HepG2 (cell line): ENCODE measurements around the gene FBXW12. TPM values are rescaled to one million over a fixed set of nuclear protein-coding genes. Genes with fewer than 3 reads are reported as not detected.

ENCODE experiments used
- GATAD1 ChIP-seq: IDR thresholded peaks from 2 replicates; pipeline ENCODE4 v1.6.1; 2016; ENCODE audit warnings: missing genetic modification reagents, missing compliant biosample characterization
- GATAD2A ChIP-seq: IDR thresholded peaks from 2 replicates; pipeline ENCODE4 v1.6.1; 2016
- IRF2 ChIP-seq: IDR thresholded peaks from 2 replicates; pipeline ENCODE4 v1.6.1; 2018; ENCODE audit warnings: missing genetic modification reagents, missing compliant biosample characterization
- JDP2 ChIP-seq: sonication (generic); formaldehyde crosslinking; IDR thresholded peaks from 2 replicates; pipeline ENCODE4 v1.8.1; 2022; ENCODE audit warnings: missing genetic modification reagents, borderline replicate concordance
- KLF9 ChIP-seq: IDR thresholded peaks from 2 replicates; pipeline ENCODE4 v1.6.1; 2016; ENCODE audit warnings: low read depth
- KMT2A ChIP-seq: sonication (generic); formaldehyde crosslinking; IDR thresholded peaks from 2 replicates; pipeline ENCODE4 v1.4.0; 2020; ENCODE audit warnings: missing genetic modification reagents
- MAF1 ChIP-seq: sonication (generic); formaldehyde crosslinking; IDR thresholded peaks from 2 replicates; pipeline ENCODE4 v1.5.0; 2020; ENCODE audit warnings: missing genetic modification reagents, borderline replicate concordance
- MED1 ChIP-seq: sonication (generic); formaldehyde crosslinking; IDR thresholded peaks from 2 replicates; pipeline ENCODE4 v1.4.0; 2020; ENCODE audit warnings: missing genetic modification reagents
- NCOA5 ChIP-seq: sonication (generic); formaldehyde crosslinking; IDR thresholded peaks from 2 replicates; pipeline ENCODE4 v1.4.0; 2020; ENCODE audit warnings: missing genetic modification reagents
- POGK ChIP-seq: sonication (generic); formaldehyde crosslinking; conservative IDR thresholded peaks from 2 replicates; pipeline ENCODE4 v1.8.0; 2022; ENCODE audit warnings: mild to moderate bottlenecking, moderate library complexity, missing genetic modification reagents
- PTBP1 ChIP-seq: fragments of 200-400 bp; formaldehyde crosslinking; IDR thresholded peaks from 2 replicates; pipeline ENCODE4 v1.6.1; 2018; ENCODE audit warnings: low read length, low read depth; ENCODE audit not compliant: poor library complexity, severe bottlenecking
- RNF219 ChIP-seq: sonication (generic); formaldehyde crosslinking; IDR thresholded peaks from 2 replicates; pipeline ENCODE4 v1.5.0; 2020; ENCODE audit warnings: mild to moderate bottlenecking, missing genetic modification reagents
- SALL2 ChIP-seq: sonication (generic); formaldehyde crosslinking; IDR thresholded peaks from 2 replicates; pipeline ENCODE4 v1.8.1; 2023; ENCODE audit warnings: mild to moderate bottlenecking, missing genetic modification reagents, inconsistent platforms
- SNRNP70 ChIP-seq: fragments of 200-400 bp; formaldehyde crosslinking; IDR thresholded peaks from 2 replicates; pipeline ENCODE4 v1.6.1; 2017; ENCODE audit warnings: mild to moderate bottlenecking, low read depth, low read length, moderate library complexity
- SYNCRIP ChIP-seq: fragments of 200-400 bp; formaldehyde crosslinking; IDR thresholded peaks from 2 replicates; pipeline ENCODE4 v1.6.1; 2018; ENCODE audit warnings: mild to moderate bottlenecking, low read depth, low read length; ENCODE audit not compliant: insufficient read depth
- TAF1 ChIP-seq: sonication (generic); formaldehyde crosslinking; IDR thresholded peaks from 2 replicates; pipeline ENCODE4 v1.4.0; 2020; ENCODE audit warnings: missing genetic modification reagents
- ZBTB20 ChIP-seq: sonication (generic); formaldehyde crosslinking; IDR thresholded peaks from 2 replicates; pipeline ENCODE4 v1.8.1; 2023; ENCODE audit warnings: missing genetic modification reagents, low read depth, mild to moderate bottlenecking, borderline replicate concordance
- ZNF121 ChIP-seq: sonication (generic); formaldehyde crosslinking; IDR thresholded peaks from 2 replicates; pipeline ENCODE4 v1.5.0; 2020; ENCODE audit warnings: mild to moderate bottlenecking, missing genetic modification reagents
- ZNF431 ChIP-seq: sonication (generic); formaldehyde crosslinking; IDR thresholded peaks from 2 replicates; pipeline ENCODE4 v1.9.0; 2022; ENCODE audit warnings: missing genetic modification reagents, low read depth, mild to moderate bottlenecking, borderline replicate concordance
- ZNF549 ChIP-seq: sonication (generic); formaldehyde crosslinking; IDR thresholded peaks from 2 replicates; pipeline ENCODE4 v1.5.0; 2020; ENCODE audit warnings: missing genetic modification reagents
- ZNF589 ChIP-seq: sonication (generic); formaldehyde crosslinking; conservative IDR thresholded peaks from 2 replicates; pipeline ENCODE4 v1.8.0; 2022; ENCODE audit warnings: mild to moderate bottlenecking, moderate library complexity, missing genetic modification reagents
- ZNF766 ChIP-seq: sonication (generic); formaldehyde crosslinking; IDR thresholded peaks from 2 replicates; pipeline ENCODE4 v1.5.0; 2020; ENCODE audit warnings: missing genetic modification reagents, borderline replicate concordance
- polyA plus RNA-seq, 8 experiments: library from polyadenylated mRNA; depleted of rRNA in 3 of 8; stranded (reverse) in 7 of 8; unstranded in 1 of 8; fragments of >200 nt; fragmentation: Illumina TruSeq in 4 of 8; extraction: Trizol in 4 of 8; gene quantifications; 2 replicates each; pipeline versions ENCODE4 v1.2.1 to v1.2.3, GENCODE V29; 2011 to 2016; ENCODE audit warnings: low read depth in 4 of 8, missing spikeins in 1 of 8, mixed read lengths in 1 of 8; ENCODE audit not compliant: insufficient read depth in 1 of 8
- total RNA-seq, 5 experiments: library from RNA; depleted of rRNA; stranded (reverse); fragments of >200 nt; fragmentation: Illumina TruSeq; extraction: Trizol; gene quantifications; 2 replicates each; pipeline ENCODE4 v1.2.3, GENCODE V29; 2016; ENCODE audit warnings: low read depth in 1 of 5
- TF ChIP-seq, protein P1 (sequence below): sonication (generic); IDR thresholded peaks from 2 replicates; pipeline ENCODE4 v1.6.1; 2016; ENCODE audit warnings: low read depth, borderline replicate concordance
- TF ChIP-seq, protein P2 (sequence below): sonication (generic); formaldehyde crosslinking; IDR thresholded peaks from 2 replicates; pipeline ENCODE4 v1.5.0; 2020; ENCODE audit warnings: missing genetic modification reagents

Gene FBXW12
- total and polyA plus RNA-seq, 2 of the 13 experiments (the other 11 are each of a cell fraction or from before 2014, with no cell fraction given), result not detected

GRCh38 chr3:48428572-48429316 lies 56.7 kb downstream of the FBXW12 start (continued):
- TF ChIP-seq, protein P1, sequence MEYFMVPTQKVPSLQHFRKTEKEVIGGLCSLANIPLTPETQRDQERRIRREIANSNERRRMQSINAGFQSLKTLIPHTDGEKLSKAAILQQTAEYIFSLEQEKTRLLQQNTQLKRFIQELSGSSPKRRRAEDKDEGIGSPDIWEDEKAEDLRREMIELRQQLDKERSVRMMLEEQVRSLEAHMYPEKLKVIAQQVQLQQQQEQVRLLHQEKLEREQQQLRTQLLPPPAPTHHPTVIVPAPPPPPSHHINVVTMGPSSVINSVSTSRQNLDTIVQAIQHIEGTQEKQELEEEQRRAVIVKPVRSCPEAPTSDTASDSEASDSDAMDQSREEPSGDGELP, result peak; percentile 29; the same call in 1 of the 2 replicates
- TF ChIP-seq ZNF589 (CRISPR knock-in tag) (0 out of 2 replicates have a peak, but pooled peaks have one; percentile 23), NCOA5 (CRISPR knock-in tag) (no peak), ZNF766 (CRISPR knock-in tag) (no peak), SNRNP70 (no peak), TAF1 (CRISPR knock-in tag) (peak; percentile 37), POGK (no peak), IRF2 (CRISPR knock-in tag) (no peak; the same call in 1 of the 2 replicates), SALL2 (CRISPR knock-in tag) (no peak), SYNCRIP (no peak), RNF219 (CRISPR knock-in tag) (peak; percentile 37; the same call in 1 of the 2 replicates), ZBTB20 (CRISPR knock-in tag) (peak; percentile 66; the same call in 1 of the 2 replicates), GATAD1 (CRISPR knock-in tag) (no peak), JDP2 (CRISPR knock-in tag) (peak; percentile 53; the same call in 1 of the 2 replicates), KLF9 (CRISPR knock-in tag) (no peak), ZNF431 (peak; percentile 15; the same call in 1 of the 2 replicates), PTBP1 (no peak), MED1 (peak; percentile 80), ZNF121 (CRISPR knock-in tag) (no peak), GATAD2A (CRISPR knock-in tag) (peak; percentile 81), MAF1 (CRISPR knock-in tag) (no peak), KMT2A (CRISPR knock-in tag) (no peak), ZNF549 (CRISPR knock-in tag) (no peak)
- TF ChIP-seq, protein P2, sequence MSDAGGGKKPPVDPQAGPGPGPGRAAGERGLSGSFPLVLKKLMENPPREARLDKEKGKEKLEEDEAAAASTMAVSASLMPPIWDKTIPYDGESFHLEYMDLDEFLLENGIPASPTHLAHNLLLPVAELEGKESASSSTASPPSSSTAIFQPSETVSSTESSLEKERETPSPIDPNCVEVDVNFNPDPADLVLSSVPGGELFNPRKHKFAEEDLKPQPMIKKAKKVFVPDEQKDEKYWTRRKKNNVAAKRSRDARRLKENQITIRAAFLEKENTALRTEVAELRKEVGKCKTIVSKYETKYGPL (CRISPR knock-in tag), result no peak
